Activated CD8-positive, alpha-beta memory T cell treated with anti-CD3 and anti-CD28 coated beads for 24 hours (primary cell): ENCODE measurements around the gene SFSWAP.
"Not testable (repeated sequence)": the region's sequence is repeated elsewhere in the genome, so short reads cannot be mapped to it uniquely, and the experiment has no call there.

Experiments
- DNase-seq: peaks from one replicate; pipeline ENCODE4 v3.0.0-alpha.2; 2020

SFSWAP gene

DNA sequence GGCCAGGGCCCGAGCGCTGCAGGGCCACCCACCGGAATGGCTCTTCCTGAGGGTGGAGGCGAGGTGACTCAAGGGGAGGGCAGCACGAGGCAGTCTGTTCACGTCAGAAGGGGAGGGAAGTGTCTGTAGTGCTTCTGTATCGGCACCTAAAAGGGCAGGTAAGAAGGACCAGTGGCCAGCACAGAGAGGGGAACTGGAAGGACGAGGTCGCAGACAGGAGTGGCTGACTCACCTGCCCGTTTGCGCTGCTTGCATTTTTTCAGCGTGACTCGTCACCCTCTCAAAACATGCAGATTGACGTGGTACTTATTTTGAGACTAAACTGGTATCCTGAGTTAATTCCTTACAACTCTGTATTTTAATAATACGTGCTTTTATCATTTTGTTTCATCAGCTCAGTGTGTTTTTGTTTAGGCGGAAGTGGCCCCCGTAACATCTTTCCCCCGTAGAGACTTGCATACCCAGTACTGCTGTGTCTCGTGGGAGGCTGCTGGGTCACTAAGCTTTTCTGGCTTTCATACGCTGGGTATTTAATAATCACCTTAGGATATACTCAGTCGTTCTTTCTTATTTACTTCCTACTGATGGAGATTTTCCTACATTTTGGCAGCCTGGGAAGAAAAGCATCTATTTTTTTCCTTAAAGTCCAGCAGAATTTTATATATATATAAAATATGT is 26.4 kb downstream of the SFSWAP start:
- DNase-seq, result peak; percentile 49

DNA sequence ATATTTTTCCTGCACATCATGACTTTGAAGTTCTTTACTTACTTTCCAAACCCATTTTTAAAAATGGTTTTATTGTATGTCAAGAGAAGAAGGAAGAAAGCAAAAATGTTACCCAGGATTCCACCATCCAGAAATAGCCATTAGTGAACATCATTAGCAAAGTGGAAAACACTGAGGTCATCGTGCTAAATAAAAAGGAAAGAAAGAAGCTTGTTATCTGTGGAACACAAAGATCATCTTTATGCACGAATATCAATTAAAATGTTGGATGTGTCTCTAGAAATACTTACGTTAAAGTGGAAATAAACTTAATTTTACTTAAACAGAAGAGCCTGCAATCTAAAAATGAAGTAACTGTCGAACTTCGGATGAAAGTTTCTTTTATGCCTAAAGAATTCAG is 27.3 kb downstream of the SFSWAP start:
- DNase-seq, result no peak

DNA sequence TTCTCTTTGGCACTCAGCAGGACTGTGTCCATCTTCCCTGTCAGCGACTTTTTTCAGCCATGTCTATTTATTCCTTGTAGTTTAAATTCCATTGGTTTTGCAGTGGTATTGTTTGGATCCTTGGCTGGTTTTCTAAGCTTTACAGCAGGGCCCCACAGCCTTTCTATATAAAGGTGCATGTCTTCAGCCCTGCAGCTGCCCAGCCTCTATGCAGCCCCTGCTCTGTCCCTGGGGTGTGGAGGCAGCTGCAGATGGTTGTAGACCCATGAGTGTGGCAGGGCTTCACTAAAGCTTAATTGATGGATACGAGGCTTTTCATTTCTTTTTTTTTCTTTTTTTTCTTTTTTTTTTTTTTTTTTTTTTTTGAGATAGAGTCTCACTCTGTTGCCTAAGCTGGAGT is 29.7 kb downstream of the SFSWAP start:
- DNase-seq, result peak; percentile 7

DNA sequence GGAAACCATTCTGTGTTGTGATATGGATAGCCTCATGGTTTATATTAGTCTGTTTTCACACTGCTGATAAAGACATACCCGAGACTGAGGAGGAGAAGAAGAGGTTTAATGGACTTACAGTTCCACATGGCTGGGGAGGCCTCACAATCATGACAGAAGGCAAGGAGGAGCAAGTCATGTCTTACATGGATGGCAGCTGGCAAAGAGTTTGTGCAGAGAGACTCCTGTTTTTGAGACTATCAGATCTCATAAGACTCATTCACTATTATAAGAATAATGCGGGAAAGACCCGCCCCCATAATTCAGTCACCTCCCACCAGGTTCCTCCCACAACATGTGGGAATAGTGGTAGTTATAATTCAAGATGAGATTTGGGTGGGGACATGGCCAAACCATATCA is 31.9 kb downstream of the SFSWAP start:
- peak; percentile 5 for DNase-seq

DNA sequence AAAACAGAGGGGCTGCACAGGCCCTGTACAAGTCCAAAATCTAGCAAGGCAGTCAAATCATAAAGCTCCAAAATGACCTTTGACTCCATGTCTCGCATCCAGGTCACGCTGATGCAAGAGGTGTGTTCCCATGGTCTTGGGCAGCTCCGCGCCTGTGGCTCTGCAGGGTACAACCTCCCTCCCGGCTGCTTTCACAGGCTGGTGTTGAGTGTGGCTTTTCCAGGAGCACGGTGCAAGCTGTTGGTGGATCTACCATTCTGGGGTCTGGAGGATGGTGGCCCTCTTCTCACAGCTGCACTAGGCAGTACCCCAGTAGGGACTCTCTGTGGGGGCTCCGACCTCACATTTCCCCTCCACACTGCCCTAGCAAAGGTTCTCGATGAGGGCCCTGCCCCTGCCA is 32.5 kb downstream of the SFSWAP start:
- DNase-seq, result peak; percentile 46

DNA sequence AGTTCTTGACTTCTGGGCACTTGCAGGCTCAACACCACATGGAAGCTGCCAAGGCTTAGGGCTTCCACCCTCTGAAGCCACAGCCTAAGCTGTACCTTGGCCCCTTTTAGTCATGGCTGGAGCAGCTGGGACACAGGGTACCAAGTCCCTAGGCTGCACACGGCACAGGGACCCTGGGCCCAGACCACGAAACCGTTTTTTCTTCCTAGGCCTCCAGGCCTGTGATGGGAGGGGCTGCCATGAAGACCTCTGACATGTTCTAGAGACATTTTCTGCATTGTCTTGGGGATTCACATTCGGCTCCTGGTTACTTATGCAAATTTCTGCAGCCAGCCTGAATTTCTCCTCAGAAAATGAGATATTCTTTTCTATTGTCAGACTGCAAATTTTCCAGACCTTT is 33.0 kb downstream of the SFSWAP start:
- DNase-seq, result not testable (repeated sequence)

DNA sequence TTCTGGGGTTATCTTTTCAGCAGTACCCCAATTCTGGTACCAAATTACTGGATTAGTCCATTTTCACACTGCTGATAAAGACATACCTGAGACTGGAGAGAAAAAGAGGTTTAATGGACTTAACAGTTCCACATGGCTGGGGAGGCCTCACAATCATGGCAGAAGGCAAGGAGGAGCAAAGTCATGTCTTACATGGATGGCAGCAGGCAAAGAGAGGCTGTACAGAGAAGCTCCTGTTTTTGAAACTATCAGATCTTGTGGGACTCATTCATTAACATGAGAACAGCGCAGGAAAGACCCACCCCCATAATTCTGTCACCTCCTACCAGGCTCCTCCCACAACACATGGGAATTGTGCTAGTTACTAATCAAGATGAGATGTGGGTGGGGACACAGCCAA is 33.8 kb downstream of the SFSWAP start:
- DNase-seq, result peak; percentile 4

DNA sequence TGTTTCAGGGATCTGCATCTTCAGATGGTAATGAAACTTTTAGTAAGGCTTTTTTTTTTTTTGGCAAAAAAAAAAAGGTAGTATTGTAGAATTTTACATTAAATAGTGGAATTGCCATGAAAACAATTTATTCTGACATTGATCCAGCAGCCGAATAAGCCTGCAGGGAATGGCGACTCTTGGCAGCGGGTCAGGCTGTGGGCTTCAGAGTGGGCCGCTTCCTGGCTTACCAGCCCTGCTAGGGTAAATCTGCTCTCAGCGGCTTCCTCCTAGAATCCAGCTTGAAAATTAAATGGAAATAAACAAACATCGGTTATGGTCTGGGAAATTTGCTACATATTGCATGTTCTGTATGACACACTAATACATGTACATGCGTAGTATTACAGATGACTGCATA is 34.8 kb downstream of the SFSWAP start:
- no peak for DNase-seq

DNA sequence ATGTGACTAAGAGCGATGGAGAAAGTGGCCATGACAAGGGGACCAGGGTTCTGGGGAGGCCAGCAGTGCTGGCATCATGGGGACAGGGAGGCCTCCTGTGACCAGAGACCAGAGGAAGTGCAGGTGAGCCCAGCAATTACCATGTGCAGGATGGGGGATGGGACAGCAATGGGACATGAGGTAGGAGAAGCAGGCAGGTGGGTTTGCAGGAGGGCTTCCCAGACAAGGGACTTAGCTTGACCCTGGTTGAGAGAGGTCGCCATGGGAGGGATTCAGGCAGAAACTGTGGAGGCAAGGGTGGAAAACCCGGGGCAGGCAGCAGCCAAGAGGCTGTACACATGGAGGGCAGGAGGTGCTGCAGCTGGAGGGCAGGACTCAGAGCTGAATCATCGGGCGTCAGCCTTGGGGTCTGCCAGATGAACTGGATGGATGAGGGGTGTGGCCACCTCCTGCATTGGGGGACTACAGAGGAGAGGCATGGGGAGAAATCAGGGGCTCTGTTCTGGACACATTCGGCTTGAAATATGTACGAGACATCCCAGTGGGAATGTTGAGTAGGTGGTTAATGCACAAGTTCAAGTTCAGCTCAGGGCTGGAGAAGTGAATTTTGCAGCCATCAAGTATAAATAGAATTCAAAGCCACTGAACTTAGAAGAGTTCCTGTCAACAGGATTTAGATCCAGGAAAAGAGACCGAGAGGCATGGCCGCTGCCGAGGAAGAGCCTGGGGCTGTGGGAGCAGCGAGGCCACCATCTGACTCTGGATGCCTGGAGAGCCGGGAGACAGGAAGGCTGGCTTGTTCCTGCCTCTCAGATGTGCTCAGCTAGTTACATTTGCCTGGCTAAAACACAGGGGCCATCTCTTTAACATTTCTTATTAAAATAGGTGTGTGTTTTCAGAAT is 36.6 kb downstream of the SFSWAP start:
- no peak for DNase-seq

DNA sequence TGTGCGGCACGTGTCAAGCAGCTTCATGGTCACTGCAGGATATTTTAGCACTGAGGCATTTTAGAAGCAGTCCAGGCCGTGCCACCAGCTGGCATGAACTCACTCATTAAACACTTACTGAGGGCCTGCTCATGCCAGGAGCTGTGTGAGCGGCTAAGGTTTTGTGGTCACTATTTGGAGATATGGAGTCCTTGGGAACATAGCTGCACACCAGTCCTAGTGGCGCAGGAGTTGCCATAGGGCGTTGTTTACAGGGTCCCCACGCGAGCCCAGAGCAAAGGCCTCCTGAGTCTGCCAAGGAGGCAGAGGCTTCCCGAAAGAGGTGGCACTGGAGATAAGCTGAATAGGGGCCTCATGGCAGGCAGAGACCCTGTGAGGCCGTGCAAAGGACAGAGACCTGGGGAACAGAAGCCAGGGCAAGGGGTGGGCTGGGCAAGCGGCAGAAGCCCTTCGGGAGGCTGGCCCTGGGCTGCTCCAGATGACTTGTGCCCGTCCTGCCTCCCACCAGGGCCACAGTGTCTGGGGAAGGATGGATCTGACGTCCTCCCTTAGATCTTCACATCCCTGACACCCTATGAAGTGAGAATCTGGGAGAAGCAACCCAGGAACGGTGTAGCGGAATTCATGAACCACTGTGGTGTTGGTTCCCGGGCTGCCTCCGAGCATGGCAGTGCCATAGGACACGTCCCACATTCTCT is 38.9 kb downstream of the SFSWAP start:
- DNase-seq, result no peak

DNA sequence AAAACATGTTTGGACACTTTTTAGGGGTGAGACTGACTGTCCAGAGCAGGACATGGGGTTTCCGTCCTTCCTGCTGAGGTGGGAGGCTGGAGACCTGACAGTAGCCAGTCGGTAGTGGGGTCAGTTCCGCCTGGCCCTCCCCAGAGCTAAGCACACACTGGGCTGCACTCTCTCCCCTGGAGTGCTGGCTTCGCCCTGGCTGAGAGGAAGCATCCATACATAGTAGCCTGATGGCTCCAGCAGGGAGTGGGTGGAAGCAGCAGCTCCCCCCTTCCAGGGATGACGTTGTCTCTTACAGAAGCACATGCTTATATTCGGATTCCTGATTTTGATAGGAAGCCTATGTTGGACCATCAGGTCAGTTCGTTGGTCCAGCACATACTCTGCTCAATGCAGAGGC is 40.4 kb downstream of the SFSWAP start:
- no peak for DNase-seq

DNA sequence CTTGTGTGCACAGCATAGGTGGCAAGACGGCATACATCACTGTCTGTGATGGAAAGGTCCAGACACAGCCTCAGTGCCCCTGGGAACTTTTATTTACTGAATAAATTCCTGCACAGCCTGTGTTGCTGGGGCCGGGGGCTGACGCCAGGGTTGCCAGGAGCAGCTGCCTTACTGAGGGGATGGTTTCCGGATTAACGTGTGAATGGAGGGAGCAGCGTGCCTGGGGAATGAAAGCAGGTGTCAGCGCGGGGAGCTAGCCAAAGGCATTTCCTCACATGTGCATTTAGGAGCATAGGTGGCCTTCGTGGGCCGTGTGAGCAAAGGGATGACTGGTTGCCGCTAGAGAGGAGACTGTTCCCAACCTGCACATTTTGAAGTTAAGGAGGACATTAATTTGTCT is 41.6 kb downstream of the SFSWAP start:
- no peak for DNase-seq

DNA sequence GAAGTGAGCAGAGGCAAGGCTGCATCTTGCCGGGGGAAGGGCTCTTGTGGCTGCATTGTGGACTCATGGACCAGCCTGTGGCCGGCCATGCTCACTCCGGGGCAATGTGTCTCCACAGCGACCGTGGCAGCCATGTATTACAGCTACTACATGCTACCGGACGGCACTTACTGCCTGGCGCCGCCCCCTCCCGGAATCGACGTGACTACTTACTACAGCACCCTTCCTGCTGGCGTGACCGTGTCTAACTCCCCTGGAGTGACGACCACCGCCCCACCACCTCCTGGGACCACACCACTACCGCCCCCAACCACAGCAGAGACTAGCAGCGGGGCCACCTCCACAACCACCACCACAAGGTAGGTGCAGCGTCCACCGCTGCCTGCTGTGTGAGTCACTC is 42.1 kb downstream of the SFSWAP start:
- DNase-seq, result no peak

DNA sequence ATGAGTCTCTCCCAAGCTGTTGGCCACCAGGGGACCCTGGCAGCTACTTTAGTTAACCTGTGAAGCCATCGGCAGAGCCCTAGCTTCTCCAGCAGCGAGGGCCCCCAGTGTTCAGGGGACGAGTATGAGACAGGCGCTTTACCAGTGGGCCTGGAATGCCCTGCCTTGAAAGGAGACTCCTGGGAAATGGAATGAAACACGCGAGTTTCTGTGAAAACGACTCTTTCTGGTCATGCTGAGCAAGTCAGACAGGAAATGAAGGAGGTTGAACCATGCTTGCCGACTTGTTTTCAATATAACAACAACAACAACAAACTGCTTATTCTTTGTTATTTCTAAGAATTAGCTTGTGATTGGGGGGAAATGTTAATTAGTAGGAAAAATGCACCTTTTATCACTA is 42.9 kb downstream of the SFSWAP start:
- DNase-seq, result no peak

DNA sequence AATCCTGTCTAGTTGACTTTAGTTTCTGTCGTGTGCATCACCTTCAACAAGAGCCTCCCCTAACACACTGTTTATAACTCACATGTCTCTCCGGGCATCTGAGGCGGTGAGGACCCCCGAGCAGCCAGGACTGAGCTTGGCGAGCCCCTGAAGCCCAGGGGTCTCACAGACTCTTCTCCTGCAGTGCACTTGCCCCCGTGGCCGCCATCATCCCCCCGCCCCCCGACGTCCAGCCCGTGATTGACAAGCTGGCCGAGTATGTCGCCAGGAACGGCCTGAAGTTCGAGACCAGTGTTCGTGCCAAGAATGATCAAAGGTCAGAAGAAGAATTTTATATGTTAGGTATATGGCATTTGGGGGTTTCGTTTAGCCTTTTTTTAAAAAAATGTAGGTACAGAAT is 43.3 kb downstream of the SFSWAP start:
- DNase-seq, result no peak

DNA sequence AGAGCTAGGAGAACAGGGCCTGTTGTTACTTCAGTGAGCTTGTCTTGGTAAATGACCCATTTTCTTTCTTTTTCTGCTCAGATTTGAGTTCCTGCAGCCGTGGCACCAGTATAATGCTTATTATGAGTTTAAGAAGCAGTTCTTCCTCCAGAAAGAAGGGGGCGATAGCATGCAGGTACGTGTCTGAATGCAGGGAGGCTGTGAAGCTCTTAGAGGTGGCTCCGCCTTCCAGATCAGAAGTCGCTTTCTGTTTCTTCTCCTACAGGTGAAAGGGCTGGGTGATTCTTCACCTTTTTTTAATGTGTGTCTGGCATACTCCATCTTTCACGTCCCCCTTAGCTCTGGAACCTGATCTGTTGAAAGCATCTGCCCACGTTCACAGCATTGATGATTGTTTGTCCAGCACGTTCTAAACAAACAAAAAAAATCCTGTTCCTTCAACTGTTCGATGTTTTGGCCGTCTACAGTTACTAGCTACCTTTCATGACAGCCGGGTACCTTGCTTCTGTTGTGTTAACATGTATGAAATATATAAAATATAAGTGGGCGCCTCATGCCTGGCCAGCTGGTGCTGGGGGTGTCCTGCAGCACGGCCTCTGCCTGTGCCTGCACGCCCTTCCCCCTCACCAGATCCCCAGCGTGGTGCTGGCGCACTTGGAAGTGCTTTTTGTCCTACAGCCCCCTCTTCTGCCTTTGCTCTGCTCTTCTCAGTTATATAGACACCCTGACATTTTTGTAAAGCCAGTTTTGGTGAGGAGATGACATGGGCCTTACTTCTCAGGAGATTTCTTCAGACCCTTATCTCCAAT is 44.6 kb downstream of the SFSWAP start:
- no peak for DNase-seq

DNA sequence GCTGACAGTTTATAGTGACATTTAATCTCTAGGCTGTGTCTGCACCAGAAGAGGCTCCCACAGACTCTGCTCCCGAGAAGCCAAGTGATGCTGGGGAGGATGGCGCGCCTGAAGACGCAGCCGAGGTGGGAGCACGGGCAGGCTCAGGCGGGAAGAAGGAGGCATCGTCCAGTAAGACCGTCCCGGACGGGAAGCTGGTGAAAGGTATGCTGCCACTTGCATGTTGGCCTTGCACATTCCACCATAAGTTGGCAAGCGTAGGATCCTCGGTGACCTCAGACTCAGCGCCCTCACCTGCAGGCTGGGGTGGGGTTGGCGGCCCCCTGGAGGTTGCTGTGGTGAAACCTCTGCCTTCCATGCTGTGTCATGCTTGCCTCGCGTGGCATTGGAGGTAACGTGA is 45.6 kb downstream of the SFSWAP start:
- no peak for DNase-seq

DNA sequence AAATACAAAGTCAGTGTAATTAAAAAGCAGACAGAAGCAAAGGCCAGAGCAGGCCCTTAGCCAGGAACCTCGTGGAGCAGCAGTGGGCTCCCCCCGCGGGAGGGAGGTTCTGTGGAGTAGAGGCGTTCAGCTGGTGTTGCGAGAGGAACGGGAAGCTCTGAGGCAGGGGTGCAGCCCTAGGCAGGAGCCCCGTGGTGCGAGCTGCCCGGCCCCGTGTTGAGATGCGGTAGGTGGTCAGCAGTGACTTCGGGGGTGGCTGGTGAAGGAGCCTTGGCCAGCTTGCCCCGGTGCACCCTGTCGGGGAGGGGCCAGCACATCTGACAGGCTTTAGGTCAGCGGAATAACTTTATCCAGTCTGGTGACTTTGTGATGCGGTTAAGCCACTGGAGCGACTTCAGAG is 46.2 kb downstream of the SFSWAP start:
- DNase-seq, result no peak

DNA sequence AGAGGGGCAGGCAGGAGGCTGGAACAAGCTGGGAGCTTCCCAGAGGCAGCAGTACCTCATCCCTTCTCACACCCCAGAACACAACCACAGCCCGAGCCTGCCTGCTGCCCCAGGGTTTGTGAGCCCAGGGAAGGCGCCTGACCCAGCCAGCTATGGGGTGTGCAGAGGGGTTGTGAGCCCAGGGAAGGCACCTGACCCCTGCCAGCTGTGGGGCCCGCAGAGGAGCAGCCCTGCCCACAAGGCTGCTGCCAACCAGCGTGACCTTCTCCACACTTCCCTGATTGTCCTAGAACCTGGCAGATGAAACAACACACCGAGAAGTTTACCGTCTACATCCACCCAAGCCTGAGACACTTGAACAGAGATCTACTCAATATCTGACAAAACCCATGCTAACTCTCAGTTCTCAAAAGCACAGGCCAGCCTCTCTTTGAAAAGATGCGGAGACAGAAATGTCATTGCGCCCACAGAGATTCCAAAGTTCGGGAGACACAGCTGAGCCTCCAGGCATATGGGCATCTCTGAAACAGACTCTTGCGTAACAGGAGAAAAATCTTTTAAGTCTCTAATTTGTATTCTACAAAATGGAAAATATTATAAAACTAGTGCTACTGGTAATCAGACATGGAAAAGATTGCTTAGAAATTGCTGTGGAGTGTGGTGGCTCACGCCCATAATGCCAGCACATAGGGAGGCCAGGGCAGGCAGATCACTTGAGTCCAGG is 47.3 kb downstream of the SFSWAP start:
- DNase-seq, result no peak

DNA sequence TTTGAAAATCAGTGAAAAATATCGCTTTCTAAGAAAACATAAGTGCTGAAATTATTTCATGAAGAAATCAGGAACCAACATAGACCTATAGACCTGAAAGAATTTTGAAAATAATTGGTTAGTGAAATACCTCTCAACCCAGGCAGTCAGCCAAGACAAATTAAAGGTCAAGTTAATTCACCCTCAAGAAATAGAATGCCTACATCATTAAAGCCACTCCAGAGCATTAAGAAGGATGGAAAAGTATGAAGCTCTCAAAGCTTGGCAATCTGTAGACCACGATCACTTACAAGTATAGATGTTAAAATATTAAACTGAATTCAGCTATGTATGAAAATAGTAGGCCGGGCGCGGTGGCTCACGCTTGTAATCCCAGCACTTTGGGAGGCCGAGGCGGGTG is 48.3 kb downstream of the SFSWAP start:
- no peak for DNase-seq

DNA sequence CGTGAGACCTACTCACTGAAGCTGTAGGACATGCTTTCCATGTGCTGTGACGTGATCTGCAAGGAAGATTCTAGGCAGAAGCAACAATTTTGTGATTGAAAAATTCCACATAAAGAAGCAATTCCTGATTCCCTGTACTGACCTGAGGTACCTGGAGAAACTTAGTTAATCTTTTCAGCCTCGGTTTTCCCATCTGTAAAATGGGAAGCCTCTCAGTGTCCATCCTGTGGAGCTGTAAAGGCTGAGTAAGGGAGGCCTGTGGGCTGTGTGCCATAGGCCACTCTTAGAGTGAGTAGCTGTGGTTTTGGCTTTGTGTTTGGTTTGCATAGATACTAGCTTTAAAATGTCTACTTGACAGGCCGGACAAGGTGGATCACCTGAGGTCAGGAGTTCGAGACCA is 50.7 kb downstream of the SFSWAP start:
- no peak for DNase-seq

DNA sequence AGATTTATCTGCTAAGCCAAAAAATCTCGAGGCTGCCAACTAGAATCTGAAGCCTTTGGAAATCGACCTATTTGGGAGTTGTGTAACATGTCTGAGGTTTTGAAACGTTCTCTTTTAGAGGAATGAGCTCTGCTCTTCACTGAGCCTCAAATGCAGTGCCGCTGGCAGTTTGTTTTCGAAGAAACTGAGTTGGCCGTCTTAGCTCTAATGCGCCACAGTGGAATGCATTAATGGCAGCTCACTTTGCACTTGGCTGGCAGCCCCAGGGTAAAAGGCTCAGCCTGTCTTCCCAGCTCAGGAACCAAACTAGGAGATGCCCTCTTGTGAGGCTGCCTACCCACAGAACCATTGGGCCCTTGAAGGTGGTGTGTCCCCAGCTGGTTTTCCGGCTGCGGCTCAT is 53.8 kb downstream of the SFSWAP start:
- DNase-seq, result no peak
